ENCODE measurements around the gene AP3B1.

Gene AP3B1, protein sequence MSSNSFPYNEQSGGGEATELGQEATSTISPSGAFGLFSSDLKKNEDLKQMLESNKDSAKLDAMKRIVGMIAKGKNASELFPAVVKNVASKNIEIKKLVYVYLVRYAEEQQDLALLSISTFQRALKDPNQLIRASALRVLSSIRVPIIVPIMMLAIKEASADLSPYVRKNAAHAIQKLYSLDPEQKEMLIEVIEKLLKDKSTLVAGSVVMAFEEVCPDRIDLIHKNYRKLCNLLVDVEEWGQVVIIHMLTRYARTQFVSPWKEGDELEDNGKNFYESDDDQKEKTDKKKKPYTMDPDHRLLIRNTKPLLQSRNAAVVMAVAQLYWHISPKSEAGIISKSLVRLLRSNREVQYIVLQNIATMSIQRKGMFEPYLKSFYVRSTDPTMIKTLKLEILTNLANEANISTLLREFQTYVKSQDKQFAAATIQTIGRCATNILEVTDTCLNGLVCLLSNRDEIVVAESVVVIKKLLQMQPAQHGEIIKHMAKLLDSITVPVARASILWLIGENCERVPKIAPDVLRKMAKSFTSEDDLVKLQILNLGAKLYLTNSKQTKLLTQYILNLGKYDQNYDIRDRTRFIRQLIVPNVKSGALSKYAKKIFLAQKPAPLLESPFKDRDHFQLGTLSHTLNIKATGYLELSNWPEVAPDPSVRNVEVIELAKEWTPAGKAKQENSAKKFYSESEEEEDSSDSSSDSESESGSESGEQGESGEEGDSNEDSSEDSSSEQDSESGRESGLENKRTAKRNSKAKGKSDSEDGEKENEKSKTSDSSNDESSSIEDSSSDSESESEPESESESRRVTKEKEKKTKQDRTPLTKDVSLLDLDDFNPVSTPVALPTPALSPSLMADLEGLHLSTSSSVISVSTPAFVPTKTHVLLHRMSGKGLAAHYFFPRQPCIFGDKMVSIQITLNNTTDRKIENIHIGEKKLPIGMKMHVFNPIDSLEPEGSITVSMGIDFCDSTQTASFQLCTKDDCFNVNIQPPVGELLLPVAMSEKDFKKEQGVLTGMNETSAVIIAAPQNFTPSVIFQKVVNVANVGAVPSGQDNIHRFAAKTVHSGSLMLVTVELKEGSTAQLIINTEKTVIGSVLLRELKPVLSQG

DNA sequence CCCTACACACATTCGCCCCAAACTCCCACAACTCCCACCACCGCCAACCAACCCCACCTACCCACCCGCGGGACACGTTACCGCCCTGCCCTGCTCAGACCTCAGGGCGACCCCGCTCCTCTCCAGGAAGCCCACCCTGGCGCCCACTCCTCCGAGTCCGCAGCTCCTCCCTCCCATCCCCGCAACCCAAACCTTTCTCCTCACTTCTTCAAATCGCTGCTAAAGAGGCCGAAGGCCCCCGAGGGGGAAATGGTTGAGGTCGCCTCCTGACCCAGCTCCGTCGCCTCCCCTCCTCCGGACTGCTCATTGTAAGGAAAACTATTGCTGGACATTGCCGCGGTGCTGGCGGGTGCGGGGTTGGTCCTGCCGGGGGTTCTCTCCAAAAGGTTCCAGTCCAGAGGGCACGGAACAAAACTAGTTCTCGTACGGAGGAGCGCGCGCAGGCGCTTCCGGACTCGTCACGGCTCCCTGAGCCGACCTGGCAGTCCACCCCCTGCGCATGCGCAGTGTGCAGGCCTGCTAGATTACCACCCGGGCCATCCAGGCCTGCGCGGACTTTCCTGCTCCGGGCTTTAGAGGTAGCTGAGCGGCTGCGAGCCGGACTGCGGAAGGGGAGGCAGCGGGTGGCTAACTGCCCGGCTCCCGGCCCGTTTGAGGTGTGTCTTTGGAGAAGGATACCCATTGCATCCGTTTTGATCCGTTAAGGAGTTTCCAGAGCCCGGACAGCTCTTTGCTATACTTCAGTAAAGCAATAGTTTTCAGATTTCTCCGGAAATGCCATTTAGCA, at the start of gene AP3B1:
Gene AP3B1, minus strand, starts transcription at position 451 of the 787 bp plus-strand sequence. Its CDS starts 119 bp downstream, at position 332.
- peak; percentile 92 to 96 for DNase-seq (ENCODE audit: low read depth in 2 of 2, low spot score in 1 of 2)

DNA sequence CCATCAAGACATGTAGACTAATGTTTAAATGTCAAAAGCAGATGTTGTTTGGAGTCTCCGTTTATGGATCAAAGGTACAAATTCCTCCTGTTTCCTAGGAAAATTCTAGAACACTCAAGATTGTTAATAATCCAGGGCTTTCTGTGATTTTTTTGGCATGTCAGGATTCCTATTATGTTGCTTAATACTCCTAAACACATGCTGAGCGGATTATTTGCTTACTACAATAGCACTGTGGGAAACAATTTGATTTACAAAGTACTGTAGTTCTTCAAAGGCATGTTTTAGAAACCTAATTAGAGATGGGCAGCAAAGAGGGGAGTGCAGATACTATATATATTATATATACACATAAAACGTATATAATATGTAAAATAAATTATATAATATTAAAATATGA, 46.9 kb upstream of the AP3B1 start:
- DNase-seq (ENCODE audit: low read depth in 2 of 2, low spot score in 1 of 2), result no peak

DNA sequence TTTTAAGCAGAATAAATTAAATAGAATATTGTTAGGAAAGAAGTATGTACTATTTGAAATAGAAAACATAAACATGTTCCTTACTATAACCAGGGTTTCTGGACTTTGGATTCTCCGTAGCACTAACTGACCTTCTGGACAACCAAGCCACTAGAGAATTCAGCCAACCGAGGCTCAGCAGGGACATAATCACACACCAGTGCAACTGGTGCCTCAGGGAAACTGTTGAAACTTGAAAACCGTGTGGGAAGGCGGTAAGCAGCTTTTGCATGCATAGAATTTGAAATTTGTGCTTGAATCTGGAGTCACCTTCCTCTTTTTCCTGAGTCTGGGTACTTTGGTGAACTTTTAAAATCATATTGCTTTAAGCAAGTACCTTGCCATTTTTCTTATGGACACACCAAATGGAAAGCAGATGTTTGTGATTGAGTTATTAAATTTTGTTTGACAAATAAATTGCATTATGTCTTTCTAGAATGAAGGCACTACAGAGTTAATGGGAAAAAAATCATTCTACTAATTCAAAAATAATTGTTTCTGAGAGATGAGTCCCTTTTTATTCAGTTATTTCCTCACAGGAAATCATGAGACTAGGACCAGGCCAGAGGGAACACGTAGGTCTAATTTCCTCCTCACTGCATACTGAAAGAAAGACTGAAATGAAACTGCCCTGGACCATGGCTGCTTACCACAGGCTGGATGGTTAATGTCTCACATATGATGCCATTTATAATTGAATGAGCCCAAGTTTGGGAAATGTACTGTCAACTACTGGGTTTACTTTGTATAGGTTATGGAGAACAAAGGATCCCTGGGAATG, 45.3 kb upstream of the AP3B1 start:
- DNase-seq (ENCODE audit: low read depth in 2 of 2, low spot score in 1 of 2), result no peak

DNA sequence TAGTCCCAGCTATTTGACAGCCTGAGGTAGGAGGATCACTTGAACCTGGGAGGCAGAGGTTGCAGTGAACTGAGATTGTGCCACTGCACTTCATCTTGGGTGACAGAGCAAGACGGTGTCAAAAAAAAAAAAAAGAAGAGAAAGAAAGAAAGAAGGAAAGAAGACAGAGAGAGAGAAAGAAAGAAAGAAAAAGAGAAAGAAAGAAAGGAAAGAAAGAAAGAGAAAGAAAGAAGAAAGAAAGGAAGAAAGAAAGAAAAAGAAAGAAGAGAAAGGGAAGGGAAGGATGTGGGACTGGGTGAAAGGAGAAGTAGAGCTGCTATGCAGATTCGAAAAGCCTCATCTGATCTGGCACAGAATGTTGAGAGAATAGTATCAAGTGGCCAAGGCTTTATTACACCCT, 42.2 kb upstream of the AP3B1 start:
- DNase-seq (ENCODE audit: low read depth in 2 of 2, low spot score in 1 of 2), result no peak

DNA sequence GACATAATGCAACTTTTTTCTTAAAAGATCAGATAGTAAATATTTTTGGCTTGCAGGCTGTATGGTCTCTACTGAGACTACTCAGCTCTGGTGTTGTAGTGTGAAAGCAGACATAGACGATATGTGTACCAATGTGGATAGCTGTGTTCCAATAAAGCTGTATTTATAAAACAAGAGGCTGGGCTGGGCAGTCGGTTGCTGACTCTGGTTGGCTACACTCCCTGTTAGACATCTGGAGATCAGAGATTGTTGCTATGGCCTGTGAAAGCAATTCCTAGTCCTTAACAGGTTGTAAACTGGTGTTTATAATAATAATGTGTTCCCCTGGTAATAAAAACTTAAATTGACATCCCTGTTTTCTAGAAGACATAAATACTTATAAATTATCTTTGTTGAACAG, 41.5 kb upstream of the AP3B1 start:
- no peak for DNase-seq (ENCODE audit: low read depth in 2 of 2, low spot score in 1 of 2)

DNA sequence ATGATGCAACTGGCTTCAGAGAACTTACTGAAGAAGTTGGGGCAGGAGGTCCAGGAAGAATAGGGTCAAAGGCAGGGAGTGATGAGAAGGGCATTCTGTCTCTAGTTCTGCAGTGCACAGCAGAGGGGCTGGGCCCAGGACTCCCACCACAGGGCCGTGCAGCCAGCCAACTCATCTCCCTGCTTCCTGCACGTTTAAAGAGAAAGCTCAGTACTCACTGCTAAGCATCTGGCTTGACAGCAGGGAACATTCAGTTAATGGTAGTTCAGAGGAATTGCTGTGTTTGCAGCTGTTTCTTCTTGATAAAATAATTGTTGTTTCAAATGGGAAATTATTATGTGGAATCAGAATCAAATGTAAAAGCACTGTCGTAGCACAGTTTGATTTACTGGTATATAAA, 40.3 kb upstream of the AP3B1 start:
- no peak for DNase-seq (ENCODE audit: low read depth in 2 of 2, low spot score in 1 of 2)

DNA sequence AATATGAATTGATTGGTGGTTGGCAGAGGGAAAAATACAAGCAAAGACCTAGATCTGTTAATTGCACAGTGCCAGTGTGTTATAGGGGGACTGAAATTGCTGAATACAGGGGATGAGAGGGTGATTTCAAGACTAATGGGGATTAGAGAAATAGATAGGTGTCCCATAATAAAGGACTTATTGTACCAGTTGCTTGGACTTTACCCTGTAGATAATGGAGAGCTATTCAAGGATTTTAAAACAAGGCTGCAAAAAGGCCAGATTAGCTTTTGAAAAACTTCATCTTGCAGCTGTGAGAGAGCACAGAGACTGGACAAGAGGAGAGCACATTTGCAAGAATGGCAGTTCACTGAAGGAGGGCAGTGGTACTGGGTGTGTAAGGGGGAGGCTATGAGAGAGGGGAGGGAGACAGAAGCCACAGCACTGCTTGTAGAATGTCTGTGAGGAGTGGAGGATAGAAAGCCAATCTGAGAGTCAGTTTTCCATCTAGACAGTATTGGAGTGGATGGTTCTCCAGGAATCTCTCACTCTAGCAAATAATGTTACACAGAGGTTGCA, 37.1 kb upstream of the AP3B1 start:
- no peak for DNase-seq (ENCODE audit: low read depth in 2 of 2, low spot score in 1 of 2)

DNA sequence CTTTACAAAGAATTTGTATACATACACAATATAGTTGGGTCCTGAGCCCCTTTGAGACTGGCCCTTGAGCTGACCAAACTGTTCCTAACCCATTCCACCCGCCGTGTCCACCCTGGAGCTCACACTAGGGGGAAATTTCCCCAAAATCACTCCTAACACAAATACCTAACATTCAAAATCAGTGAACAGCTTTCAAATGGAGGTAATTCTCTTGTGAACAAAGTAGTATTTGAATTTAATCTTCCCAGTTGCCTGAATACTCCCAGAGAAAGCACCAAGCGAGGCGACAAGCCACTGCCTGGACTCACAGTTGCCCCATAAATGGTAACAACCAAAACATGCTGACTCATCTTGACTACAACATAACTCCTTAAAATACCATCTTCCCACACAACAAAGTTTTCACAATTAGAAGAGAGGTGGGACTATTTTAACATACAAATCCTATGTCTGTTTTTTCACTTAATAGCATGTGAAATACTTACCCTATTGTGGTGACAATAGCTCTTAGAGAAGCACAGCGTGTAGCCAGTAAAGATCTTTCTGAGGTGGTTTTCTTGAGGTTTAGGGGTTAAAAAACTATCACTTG, 34.2 kb upstream of the AP3B1 start:
- DNase-seq (ENCODE audit: low read depth in 2 of 2, low spot score in 1 of 2), result no peak

DNA sequence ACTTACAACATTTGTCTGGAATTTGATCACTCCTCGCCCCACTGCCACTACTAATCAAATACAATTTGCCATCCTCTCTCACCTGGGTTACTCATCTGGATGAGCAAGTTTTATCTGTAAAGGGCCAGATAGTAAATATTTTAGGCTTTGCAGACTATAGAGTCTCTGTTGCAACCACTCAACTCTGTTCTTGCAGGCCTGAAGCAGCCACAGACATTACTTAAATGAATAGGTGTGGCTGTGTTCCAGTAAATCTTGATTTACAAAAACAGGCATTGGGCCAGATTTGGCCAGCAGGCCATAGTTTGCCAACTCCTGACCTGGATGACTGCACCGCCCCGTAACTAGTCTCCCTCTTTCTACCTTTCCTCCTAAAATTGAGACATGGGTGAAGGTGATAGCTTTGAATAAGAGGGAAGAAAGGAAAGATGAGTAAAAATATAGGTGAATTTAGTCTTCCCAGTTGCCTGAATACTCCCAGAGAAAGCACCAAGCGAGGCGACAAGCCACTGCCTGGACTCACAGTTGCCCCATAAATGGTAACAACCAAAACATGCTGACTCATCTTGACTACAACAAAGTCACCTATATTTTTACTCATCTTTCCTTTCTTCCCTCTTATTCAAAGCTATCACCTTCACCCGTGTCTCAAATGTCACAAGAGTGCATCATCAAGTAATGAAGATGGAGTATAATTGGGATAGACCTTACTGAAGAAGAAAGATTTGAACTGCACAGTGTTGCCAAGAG, 33.4 kb upstream of the AP3B1 start:
- DNase-seq (ENCODE audit: low read depth in 2 of 2, low spot score in 1 of 2), result no peak

DNA sequence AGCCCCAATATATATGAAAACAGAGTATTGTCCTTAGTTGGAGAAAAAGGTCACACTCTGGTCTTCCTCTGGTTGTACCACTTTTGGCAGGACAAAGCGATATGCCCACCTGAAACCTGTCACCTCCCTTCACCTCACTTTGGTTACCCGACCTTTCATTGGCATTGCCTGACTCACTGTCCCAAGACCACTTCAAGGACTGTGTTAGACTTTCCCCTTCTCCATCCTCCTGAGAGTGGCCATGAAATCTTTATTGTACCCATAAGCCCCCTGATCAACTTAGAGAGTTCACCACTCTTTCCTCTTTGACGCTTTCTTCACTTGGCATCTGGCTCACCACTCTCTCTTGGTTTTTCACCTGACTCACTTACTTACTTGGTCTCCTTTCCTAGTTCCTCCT, 32.4 kb upstream of the AP3B1 start:
- no peak for DNase-seq (ENCODE audit: low read depth in 2 of 2, low spot score in 1 of 2)

DNA sequence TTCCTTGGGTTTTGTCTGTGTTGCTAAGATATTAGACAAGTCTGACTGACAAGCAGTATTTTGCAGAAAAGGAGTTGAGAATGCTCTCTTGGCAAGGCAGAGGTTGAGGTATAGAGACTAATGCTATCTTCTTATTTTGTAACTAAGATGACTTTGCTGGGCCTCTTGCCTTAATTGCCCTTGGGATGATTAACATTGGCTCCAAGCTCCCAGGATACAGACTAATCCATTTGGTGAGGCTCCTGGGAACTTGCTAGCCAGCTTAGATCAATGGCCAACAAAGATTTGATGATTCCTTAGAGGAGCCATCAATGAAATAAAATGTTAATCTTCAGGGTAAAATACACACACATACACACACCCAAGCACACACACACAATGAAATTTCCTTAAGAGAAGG, 28.7 kb upstream of the AP3B1 start:
- no peak for DNase-seq (ENCODE audit: low read depth in 2 of 2, low spot score in 1 of 2)

DNA sequence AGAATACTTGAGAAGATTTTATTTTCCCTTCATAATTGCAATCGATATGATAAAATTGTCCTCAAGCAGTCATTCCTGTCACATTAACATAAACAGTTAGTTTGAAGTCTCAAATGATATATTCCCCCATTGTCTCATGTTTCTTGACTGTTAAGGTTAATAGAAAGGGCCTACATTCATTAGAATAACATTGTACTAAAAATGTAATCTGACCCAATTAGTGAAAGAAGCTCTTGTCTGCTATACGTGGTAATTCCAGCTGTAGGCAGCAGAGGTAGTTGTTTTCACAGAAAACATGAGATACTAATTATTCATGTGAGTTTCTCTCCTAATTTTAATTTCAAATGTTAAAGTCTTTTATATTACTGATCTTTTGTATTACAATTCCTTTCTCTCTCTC, 25.9 kb upstream of the AP3B1 start:
- no peak for DNase-seq (ENCODE audit: low read depth in 2 of 2, low spot score in 1 of 2)

DNA sequence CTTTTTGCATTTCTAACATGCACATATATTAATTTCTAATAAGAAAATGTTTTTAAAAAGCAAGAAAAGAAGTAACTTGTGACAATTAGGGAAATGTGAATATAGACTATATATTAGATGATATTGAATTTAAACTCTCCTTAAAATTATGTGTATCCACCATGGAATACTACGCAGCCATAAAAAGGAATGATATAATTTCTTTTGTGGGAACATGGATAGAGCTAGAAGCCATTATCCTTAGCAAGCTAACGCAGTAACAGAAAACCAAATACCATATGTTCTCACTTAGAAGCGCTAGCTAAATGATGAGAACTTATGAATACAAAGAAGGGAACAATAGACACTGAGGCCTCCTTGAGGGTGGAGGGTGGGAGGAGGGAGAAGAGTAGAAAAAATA, 23.8 kb upstream of the AP3B1 start:
- DNase-seq (ENCODE audit: low read depth in 2 of 2, low spot score in 1 of 2), result no peak

DNA sequence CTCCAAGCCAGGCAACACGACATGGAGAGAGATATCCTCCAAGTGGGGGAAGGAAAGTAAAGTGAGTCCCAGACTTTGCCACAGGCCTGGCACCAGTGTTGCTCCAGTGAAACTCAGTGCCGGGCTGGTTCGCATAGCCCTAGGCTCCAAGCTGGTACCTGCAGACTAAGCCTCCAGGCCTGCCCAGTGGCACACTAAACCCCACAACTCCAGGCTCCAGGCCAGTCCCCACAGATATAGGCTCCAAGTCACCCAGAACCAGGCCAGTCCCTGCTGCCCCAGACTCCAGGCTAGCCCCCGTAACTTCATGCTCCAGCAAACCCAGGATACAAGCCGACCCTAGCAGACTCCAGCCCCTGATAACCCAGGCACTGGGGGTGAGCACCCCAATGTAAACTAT, 23.0 kb upstream of the AP3B1 start:
- DNase-seq (ENCODE audit: low read depth in 2 of 2, low spot score in 1 of 2), result no peak

DNA sequence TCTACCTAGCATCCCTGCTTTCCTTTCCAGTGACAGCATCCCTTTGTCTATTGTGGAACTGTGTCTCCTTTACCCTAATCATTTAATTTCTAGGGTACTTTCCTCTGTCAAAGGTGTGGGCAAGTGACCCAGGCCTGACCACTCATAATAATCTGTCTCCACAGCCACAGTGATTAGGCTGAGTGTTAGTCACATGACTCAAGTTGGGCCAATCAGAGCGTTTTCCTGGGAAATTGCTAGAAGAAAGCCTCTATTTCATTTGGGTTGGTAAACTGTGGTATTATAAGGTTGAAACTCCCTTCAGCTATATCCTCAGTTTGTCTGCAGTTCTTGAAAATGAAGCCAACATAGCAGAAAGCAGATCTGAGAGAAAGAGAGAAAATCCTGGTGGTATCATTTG, 14.2 kb upstream of the AP3B1 start:
- no peak for DNase-seq (ENCODE audit: low read depth in 2 of 2, low spot score in 1 of 2)

DNA sequence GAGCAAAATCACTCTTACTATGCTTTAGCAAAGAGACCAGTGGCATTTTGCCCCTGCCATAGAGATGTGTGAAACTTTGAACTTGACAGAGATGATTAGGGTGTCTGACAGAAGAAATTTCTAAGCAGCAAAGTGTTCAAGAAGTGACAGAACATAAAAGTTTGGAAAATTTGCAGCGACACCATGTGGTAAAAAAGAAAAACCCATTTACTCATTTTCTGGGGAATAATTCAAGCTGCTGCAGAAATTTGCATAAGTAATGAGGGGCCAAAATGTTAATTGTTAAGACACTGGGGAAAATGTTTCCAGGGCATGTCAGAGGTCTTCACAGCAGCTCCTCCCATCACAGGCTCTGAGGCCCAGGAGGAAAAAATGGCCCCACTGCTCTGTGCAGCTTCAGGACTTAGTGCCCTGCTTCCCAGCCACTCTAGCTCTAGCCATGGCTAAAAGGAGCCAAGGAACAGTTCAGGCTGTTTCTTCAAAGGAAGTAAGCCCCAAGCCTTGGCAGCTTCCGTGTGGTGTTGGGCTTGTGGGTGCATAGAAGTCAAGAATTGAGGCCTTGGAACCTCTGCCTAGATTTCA, 6.1 kb upstream of the AP3B1 start:
- no peak for DNase-seq (ENCODE audit: low read depth in 2 of 2, low spot score in 1 of 2)

DNA sequence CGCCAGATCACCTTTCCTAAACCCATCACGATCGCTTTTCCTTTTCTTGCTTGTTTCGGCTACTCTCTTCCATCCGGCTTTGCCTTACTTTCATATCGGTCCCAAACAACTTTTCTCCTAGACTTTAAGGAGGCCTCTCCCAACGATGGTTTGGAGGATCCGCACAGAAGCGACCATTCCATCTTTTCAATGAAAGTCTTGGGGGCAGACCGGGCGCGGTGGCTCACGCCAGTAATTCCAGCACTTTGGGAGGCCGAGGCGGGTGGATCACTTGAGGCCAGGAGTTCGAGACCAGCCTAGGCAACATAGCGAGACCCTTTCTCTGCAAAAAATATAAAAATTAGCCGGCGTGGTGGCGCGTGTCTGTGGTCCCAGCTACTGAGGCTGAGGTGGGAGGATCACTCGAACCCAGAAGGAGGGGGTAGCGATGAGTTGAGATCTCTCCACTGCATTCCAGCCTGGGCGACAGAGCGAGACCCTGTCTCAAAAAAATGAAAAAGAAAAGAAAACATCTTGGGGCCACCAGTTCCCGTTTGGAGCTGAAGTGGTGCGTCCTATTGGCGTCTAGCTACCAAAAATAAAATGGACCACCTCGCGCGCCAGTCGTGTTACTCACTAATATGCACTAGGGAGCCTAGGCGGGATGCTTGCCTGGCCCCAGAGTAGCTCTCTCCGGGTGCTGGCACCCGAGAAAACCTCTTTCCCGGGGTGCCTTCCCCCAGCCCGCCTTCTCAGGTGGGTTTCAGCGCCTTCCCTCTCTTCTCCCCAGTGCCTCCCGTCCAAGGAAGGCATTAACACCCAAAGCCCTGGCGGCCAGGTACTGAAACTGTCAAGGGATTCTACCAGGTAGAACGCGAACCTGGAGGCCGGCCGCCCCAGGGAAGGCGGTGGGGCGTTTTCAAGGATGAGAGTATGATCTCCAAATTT, 800 bp upstream of the AP3B1 start:
- peak; percentile 4 to 6 for DNase-seq (ENCODE audit: low read depth in 2 of 2, low spot score in 1 of 2)

Data from stimulated activated CD8-positive, alpha-beta memory T cell treated with anti-CD3 and anti-CD28 coated beads, Interleukin-4, amount 100 ng/mL, for 4 hours (primary cell).